ENCODE results near the gene ALDH1L2. TPM values are rescaled to one million over a fixed set of nuclear protein-coding genes. Genes with fewer than 3 reads are reported as not detected.

ALDH1L2 gene
- total RNA-seq, 1 donor from 2014 or later: 2.7 TPM

DNA sequence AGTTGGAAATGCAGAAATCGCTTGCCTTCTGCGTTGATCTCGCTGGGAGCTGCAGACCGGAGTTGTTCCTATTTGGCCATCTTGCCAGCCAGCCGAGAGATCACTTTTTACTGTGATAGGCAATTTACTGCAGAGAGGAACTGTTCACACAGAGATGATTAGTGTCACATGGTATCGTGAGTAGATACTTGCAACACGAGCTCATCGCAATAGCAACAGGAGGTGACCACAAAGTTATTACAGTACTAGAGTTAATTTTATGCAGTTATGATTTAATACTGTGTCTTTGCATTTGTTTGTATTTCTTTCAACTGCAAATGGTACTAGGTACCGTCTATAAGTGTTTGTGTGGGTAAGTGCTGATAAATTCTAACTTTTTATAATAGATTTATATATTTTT lies 70.4 kb downstream of the ALDH1L2 start:
- TF ChIP-seq, protein P1, sequence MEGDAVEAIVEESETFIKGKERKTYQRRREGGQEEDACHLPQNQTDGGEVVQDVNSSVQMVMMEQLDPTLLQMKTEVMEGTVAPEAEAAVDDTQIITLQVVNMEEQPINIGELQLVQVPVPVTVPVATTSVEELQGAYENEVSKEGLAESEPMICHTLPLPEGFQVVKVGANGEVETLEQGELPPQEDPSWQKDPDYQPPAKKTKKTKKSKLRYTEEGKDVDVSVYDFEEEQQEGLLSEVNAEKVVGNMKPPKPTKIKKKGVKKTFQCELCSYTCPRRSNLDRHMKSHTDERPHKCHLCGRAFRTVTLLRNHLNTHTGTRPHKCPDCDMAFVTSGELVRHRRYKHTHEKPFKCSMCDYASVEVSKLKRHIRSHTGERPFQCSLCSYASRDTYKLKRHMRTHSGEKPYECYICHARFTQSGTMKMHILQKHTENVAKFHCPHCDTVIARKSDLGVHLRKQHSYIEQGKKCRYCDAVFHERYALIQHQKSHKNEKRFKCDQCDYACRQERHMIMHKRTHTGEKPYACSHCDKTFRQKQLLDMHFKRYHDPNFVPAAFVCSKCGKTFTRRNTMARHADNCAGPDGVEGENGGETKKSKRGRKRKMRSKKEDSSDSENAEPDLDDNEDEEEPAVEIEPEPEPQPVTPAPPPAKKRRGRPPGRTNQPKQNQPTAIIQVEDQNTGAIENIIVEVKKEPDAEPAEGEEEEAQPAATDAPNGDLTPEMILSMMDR (conservative IDR thresholded peaks at IDR 0.05): no peak
- Mint-ChIP-seq H3K4me1 (ENCODE audit: unreplicated experiment) (peaks cover 9% of the 10 kb centered on the region), H3K36me3 (peaks cover 48% of the 10 kb centered on the region), H3K27ac (no peak overlapping the region), H3K9me3 (peaks cover 16% of the 10 kb centered on the region), H3K27me3 (no peaks in the 10 kb centered on the region), H3K4me3 (no peak overlapping the region)
- no peak for DNase-seq (ENCODE audit: extremely low spot score, unreplicated experiment)

DNA sequence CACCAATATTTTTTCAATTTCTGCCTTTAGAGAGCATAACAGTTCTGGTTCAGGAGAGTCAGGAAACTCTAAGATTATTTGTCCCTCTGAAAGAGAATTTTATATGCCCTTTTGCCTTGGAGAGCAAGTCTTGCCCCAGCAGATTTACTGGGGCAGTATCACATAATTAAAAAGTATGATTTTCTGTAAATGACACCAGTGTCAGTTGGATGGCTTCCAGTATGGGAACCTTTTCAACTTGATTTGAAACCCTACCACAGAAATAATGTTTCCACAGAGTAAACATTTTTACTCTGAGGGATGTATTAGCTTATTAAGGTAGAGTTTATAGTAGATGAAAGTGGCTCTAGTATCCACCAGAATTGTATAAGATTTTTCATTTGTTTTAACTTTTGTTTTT lies 82.8 kb downstream of the ALDH1L2 start:
- Mint-ChIP-seq H3K36me3 (peaks cover 73% of the 10 kb centered on the region), H3K27ac (no peak overlapping the region), H3K4me1 (ENCODE audit: unreplicated experiment) (no peaks in the 10 kb centered on the region), H3K4me3 (no peak overlapping the region), H3K27me3 (no peaks in the 10 kb centered on the region), H3K9me3 (peaks cover 5% of the 10 kb centered on the region)
- no peak for DNase-seq (ENCODE audit: extremely low spot score, unreplicated experiment)
- TF ChIP-seq, protein P1 (conservative IDR thresholded peaks at IDR 0.05): no peak

DNA sequence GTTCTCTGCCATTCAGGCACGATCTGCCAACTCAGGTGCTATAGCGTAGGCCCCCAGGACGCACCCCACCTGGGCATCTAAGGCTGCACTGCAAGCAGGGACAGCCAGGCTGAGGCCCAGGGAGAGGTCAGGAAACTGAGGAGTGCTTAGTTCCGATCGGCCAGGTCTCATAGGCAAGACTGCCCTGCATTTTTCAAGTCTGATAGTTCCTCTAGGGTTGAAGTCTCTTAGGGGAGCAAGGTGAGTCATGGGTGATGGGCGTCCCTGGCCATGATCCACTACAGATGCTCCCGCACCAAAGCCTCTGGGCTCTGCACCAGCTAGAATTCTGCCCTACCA lies 84.9 kb downstream of the ALDH1L2 start:
- DNase-seq (ENCODE audit: extremely low spot score, unreplicated experiment): no peak
- TF ChIP-seq, protein P1 (conservative IDR thresholded peaks at IDR 0.05): no peak
- Mint-ChIP-seq H3K4me1 (ENCODE audit: unreplicated experiment) (no peaks in the 10 kb centered on the region), H3K36me3 (peaks cover 66% of the 10 kb centered on the region), H3K27me3 (no peaks in the 10 kb centered on the region), H3K9me3 (no peaks in the 10 kb centered on the region), H3K4me3 (no peak overlapping the region), H3K27ac (no peak overlapping the region)

DNA sequence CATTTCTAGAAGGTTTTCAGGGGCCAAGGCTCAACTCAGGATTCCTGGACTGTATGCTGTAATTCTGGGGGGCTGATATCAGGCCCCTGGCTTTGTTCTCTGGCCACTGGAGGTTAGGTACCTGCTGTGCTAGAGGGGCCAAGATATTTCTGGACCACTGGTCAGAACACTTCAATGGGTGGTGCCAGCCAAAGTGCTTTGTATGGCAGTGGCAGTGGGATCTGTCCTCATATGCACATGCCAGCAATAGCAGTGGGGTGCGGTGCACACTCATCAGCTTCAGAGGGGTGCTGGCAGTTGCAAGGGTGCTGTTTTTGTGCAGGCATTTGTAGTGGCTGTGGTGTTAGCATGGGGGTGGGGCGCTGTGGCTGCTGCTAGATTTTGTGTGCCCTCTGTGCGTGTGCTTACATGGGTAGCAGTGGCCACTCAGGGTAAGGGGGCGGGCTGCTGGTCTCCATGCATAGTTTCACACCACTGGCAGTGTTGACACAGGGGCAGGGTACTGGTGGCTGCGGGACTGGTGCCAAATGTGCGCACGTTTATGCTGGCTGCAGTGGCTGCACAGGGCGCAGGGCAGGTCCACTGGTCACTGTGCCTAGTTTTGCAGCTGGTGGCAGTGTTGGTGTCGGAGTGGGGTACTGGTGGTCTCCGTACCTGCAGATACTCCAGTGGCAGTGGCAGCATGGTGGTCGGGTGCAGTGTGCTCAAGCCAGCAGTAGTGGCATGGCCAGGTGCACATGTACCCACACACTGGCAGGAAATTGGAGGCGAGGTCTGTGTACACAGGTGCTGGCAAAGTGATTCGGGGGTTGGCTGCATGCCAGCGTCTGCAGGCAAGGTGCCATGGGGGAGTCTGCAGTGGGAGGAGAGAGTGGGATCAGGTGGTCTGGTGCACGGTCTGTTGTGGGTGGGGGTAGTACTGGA lies 85.6 kb downstream of the ALDH1L2 start:
- Mint-ChIP-seq H3K9me3 (no peaks in the 10 kb centered on the region), H3K27me3 (no peaks in the 10 kb centered on the region), H3K4me3 (no peak overlapping the region), H3K36me3 (peaks cover 67% of the 10 kb centered on the region), H3K4me1 (ENCODE audit: unreplicated experiment) (no peaks in the 10 kb centered on the region), H3K27ac (no peak overlapping the region)
- no peak for DNase-seq (ENCODE audit: extremely low spot score, unreplicated experiment)
- TF ChIP-seq, protein P1 (conservative IDR thresholded peaks at IDR 0.05): no peak

DNA sequence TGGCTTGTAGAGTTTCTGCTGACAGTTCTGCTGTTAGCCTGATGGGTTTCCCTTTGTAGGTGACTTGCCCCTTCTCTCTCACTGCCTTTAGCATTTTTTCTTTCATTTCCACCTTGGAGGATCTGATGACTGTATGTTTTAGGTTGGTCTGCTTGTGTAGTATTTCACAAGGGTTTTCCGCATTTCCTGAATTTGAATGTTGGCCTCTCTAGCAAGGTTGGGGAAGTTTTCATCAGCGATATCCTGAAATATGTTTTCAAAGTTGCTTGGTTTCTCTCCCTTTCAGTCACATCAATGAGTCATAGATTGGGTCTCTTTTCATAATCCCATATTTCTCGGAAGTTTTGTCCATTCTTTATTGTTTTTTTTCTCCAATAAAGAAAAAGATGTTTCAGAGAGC lies 86.7 kb downstream of the ALDH1L2 start:
- no peaks in the 10 kb centered on the region for H3K9me3 Mint-ChIP-seq
- TF ChIP-seq, protein P1 (conservative IDR thresholded peaks at IDR 0.05): no peak
- DNase-seq (ENCODE audit: extremely low spot score, unreplicated experiment): no peak
- no peaks in the 10 kb centered on the region for H3K4me1 Mint-ChIP-seq (ENCODE audit: unreplicated experiment)
- no peak overlapping the region for H3K27ac Mint-ChIP-seq
- H3K36me3 Mint-ChIP-seq: peaks cover 72% of the 10 kb centered on the region
- H3K4me3 Mint-ChIP-seq: no peak overlapping the region
- H3K27me3 Mint-ChIP-seq: no peaks in the 10 kb centered on the region

All from type B pancreatic cell (in vitro differentiated cells).